GM18907 (cell line): ENCODE measurements around the gene ARHGEF17.

Experiments
- ATAC-seq: cut with Tn5 transposase; IDR thresholded peaks from one replicate; pipeline ENCODE4 v1.9.1; 2021; ENCODE audit warnings: mild to moderate bottlenecking, moderate library complexity; ENCODE audit not compliant: unreplicated experiment

ARHGEF17 gene

GRCh38 chr11:73355109-73355508 is 47.0 kb downstream of the ARHGEF17 start:
- no peak for ATAC-seq

GRCh38 chr11:73356979-73357860 is 49.1 kb downstream of the ARHGEF17 start:
- ATAC-seq, result no peak

- ATAC-seq, result no peak
These were observed 50.0 kb downstream of the ARHGEF17 start for GRCh38 chr11:73358071-73358470.

GRCh38 chr11:73359341-73359740 is 51.3 kb downstream of the ARHGEF17 start:
- ATAC-seq, result no peak

GRCh38 chr11:73359930-73360742 is 52.1 kb downstream of the ARHGEF17 start:
- ATAC-seq, result no peak

- no peak for ATAC-seq
These were observed 52.8 kb downstream of the ARHGEF17 start for GRCh38 chr11:73360743-73361369.

- ATAC-seq, result no peak
These were observed 54.1 kb downstream of the ARHGEF17 start for GRCh38 chr11:73361953-73362776.

- no peak for ATAC-seq
These were observed 55.1 kb downstream of the ARHGEF17 start for GRCh38 chr11:73363147-73363546.

- no peak for ATAC-seq
These were observed 57.5 kb downstream of the ARHGEF17 start for GRCh38 chr11:73365352-73366264.

GRCh38 chr11:73366265-73366610 is 58.2 kb downstream of the ARHGEF17 start:
- ATAC-seq, result no peak

GRCh38 chr11:73366953-73367352 is 58.9 kb downstream of the ARHGEF17 start:
- ATAC-seq, result no peak

GRCh38 chr11:73367482-73368024 is 59.5 kb downstream of the ARHGEF17 start:
- ATAC-seq, result no peak

- ATAC-seq, result no peak
These were observed 64.4 kb downstream of the ARHGEF17 start for GRCh38 chr11:73372375-73372993.

- no peak for ATAC-seq
These were observed 66.1 kb downstream of the ARHGEF17 start for GRCh38 chr11:73374151-73374550.

- no peak for ATAC-seq
These were observed 67.7 kb downstream of the ARHGEF17 start for GRCh38 chr11:73375830-73376159.

- peak; percentile 71 for ATAC-seq
These were observed 68.2 kb downstream of the ARHGEF17 start, which contains the start of gene RELT for GRCh38 chr11:73376160-73376802. TSS of gene RELT (plus strand) at chr11:73376399. CDS start at chr11:73389137, 12,738 bp downstream.

- peak; percentile 20 for ATAC-seq
These were observed 68.9 kb downstream of the ARHGEF17 start for GRCh38 chr11:73376803-73377629.
